Right ventricle myocardium superior (tissue), 1 donor: Measurements from ENCODE around the gene CIC. TPM values are rescaled to one million over a fixed set of nuclear protein-coding genes. Genes with fewer than 3 reads are reported as not detected.
A peak's percentile ranks its signal among the peaks of the same experiment; 100 is the strongest.
"Not testable (repeated sequence)": the region's sequence is repeated elsewhere in the genome, so short reads cannot be mapped to it uniquely, and the experiment has no call there.

Experiments used
- ATAC-seq: fragments of 200-7000 bp; cut with Tn5 transposase; one replicate; pipeline ENCODE4 v1.9.1; 2020; ENCODE audit warnings: mild to moderate bottlenecking; ENCODE audit not compliant: poor library complexity
- DNase-seq: peaks from one replicate; pipeline ENCODE4 v3.0.0-alpha.2; 2020
- intact Hi-C: fragments of 100-400 bp; cut with DNase I; formaldehyde crosslinking; loops from one replicate; pipeline ENCODE4 v1.11.2; 2022
- total RNA-seq: library from RNA; stranded (reverse); fragmentation: NEBNext Ultra II Directional; extraction: Animal tissue kit (Norgen Biotek cat#: 25700); gene quantifications from one replicate; pipeline ENCODE4 v1.2.1, GENCODE V29; 2021
- donor health status: DM: no; HTN: yes; CAD: no; lungs with severe emphysema.

CIC gene
- total RNA-seq, 1 donor from 2014 or later = 33.6 TPM

DNA sequence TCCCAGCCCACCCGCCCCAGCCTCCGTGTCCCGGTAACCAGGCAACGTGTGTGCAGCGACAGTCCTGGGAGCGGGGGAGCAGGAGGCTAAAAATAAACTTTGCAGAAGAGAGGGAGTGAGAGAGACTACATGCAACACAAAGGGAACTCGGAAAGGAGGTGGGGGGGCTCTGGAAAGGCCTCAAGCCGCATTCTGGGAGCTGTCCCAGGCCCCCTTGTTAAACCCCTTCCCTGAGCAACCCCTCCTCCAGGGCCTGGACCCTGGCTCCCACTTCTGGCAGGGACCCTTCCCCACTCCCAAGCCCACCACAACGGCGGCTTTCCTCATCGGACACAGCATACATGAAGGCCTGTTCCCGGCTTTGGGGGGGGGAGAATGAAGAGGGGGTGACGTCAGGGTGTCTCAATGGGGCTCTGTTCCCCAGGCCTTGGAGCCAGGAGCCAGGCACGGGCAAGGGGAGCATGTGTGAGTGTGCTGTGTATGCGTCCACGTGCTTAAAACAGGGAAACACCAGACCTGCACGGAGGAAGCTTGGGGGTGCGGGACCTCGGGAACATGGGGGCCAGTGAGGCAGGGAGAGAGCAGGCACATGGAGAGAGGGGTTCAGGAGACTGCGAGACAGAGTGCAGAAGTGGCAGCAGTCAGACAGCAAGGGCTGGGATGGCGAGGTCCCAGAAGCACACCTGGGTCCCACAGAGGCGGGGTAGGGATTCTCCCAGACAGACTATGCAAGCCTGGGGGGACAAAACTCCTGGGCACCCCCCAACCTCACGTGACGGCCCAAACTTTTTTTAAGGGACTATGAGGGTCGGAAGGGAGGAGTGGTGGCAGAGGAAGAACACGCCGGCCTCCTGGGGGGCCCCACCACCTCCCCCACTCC lies 16.4 kb upstream of the CIC start:
- DNase-seq (no peak), ATAC-seq (peak; percentile 14)
- intact Hi-C loops = no loop called here

DNA sequence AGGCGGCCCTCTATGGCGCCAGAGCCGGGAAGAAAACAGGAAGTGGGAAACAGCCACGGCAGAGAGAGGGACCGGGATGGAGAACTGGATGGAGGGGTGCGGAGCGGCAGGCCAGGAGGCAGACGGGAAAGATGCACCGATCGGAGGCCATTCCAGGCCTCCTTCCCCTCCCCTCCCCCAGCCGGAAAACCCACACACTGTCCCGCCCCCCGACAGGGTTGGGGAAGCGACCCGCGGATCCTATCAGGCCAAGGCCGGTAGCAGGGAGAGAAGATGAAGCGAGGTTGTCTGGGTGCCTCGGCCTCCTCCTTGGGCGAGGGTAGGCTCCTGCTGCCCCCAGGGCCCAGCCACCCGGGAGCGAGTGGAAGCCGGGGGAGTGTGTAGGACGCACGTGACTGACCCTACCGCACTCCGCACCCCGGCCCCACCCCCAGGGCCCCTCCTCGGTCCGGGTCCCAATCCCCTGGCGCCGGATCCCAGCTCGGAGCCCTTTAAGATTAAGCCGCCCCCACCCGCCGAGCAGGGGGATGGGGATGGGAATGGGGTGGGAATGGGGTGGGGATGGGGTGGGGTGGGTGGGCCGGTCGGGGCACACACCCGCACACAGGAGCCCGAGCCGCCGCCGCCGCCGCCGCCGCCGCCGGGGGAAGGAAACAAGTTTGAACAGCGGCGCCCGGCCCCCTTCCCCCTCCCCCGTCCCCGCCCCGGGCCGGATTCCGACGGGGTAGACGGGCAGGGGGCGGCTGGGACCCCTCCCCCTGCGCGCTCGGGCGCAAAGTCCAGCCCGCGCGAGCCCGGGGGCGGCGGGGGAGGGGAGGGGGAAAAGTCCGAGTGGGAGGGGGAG lies 15.6 kb upstream of the CIC start:
- DNase-seq = peak; percentile 73
- intact Hi-C loops = no loop called here
- peak; percentile 6 for ATAC-seq

DNA sequence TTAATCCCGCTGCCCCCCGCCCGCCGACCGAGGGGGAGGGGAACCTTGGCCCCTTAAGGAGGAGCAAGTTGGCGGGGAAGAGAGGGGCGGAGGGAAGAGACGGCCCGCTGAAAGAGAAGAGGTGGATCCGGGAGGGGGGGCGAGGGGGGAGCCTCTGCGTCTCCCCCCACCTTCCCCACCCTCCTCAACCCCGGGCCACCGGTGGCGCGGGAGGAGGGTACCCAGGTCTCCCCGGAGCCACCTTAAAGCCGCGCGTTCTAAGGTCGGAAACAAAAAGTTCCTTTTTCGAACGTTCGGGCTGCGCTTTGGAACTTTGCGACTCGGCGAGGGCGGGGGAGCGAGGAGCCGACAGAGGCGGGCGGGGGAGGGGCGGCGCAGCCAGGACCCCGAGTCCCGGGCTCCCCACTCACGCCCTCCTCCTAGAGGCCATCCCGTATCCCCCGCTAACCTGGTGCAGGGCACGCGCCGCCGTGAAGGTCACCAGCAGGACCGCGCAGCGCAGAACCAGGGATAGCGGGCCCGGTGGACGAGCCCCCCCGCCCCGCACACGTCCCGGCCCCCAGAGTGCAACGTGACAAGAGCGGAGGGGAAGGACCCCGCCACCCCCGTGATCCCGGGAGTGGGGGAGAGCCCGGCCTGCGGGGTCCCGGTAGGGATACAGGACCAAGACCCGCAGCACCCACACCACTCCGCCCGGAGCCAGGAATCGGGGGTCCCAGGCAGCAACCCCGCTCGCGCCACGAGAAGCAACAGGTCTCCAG lies 14.8 kb upstream of the CIC start:
- peak; percentile 83 for DNase-seq
- ATAC-seq = peak; percentile 43
- intact Hi-C loops = no loop called here

DNA sequence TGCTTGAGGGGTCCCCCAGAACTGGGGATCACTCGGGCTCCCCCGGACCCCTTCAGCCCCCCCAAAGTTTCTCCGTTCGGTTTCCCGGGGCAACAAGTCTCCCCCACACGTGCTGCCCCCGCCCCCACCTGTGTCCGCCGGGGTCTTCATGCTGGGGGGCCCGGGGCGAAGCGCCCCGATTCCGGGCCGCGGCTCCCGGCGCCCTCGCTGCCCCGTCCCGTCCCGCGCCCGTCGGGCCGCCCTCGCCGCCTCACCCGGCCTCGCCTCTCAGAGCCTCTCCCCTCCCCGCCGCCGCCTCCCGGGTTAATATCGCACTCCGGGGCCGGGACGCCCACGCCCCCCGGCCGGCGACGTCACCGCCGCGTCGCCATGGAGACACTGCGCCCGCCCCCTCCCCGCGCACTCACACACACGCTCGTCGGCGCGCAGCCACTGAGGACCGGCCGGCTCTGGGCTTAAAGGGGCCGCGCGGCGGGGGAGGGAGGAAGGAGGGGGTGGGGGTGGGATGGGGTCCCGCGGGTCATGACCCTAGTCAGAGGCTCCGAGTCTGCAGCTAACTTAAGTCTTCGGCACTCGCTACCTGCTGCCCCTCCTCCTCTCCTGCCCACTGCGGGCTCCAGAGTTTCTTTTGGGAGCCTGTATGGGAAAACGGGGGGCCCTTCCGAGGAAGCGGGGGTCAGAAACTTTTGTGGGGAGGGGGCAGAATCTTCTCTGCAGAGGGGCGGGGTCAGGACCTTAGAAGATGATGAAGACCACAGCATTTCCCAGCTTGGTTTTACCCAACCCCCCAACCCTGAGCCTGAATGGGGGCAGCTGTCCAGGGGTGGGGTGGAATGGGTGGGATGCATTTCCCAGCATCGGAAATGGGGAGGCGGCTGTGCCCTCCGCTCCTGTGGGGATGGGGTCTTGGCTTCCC lies 13.9 kb upstream of the CIC start, which contains the start of gene ERF:
Gene ERF, minus strand, starts transcription at position 279 of the 916 bp plus-strand sequence. Its CDS starts 129 bp downstream, at position 150.
- peak; percentile 97 for DNase-seq
- ATAC-seq = peak; percentile 82
- intact Hi-C loops = no loop called here

DNA sequence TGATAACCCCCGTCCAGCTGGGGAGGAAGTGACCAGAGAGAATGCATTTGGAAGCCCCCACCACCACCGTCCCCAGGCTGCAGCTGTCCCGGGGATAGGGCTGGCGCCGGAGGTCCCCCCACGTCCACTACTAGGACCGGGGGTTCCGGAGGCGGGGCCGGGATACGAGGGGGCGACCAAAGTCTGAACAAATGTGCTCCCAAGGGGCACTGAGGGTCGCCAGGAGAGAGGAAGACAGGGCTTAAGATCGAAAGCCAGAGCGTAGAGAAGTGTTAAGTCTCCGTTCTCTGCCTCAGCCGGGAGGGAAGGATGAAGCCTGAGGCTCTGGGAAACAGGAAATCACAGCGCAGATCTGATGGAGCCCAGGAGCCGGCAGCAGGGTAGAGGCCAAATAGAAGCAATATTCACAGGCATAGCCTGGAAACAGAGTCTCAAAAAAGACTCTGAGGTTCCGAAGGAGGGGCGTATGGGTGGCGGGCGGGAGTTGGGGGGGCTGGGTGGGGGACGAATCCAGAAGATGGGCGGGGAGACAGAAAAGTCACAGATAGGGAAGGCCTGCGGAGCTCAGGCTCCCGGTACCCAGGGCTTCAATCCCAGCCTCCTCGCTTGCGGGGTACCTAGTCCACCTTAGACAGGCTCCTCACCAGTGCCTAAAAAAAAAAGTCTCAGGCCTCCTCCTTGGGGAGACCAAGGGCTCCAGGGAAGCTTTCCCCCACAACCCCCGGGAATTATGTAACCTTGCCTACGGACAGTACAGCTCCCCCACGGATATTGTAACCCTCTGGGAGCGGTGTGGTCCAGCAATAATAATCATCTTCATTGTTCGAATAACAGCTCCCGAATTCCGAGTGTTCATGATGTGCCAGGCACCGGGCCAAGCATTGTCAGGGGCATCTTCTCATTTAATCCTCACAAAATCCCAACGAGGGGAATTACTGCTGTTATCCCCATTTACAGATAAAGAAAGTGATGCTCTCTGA lies 13.0 kb upstream of the CIC start:
- intact Hi-C loops = no loop called here
- ATAC-seq (peak; percentile 1), DNase-seq (peak; percentile 77)

DNA sequence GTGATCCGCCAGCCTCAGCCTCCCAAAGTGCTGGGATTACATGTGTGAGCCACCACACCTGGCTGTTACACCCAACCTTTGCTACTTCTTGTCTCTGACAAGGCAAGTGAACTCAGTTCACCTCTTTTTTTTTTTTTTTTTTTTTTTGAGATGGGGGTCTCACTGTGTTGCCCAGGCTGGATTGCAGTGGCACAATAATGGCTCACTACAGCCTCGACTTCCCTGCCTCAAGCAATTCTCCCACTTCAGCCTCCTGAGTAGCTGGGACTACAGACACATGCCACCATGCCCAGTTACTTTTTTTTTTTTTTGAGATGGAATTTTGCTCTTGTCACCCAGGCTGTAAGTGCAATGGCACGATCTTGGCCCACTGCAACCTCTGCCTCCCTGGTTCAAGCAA lies 11.2 kb upstream of the CIC start:
- DNase-seq, ATAC-seq, intact Hi-C loops: not testable (repeated sequence)

DNA sequence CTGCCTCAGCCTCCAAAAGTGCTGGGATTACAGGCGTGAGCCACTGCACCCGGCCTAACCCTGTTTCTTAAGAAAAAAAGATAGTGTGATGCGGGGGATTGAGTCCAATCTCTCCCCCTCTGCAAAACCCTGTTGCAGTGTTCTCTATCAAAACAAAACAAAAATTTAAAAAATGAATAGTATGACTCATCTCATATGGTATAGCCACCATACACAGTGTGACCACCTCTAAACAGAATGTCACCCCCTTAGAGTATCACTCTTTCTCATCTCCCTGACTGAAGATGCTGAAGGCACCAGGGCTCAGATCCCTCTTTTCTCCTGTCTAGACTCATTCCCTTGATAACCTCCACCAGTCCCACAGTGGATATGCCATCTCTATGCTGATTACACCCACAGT lies 7.3 kb upstream of the CIC start:
- DNase-seq (no peak), ATAC-seq (no peak)
- intact Hi-C loops = no loop called here

DNA sequence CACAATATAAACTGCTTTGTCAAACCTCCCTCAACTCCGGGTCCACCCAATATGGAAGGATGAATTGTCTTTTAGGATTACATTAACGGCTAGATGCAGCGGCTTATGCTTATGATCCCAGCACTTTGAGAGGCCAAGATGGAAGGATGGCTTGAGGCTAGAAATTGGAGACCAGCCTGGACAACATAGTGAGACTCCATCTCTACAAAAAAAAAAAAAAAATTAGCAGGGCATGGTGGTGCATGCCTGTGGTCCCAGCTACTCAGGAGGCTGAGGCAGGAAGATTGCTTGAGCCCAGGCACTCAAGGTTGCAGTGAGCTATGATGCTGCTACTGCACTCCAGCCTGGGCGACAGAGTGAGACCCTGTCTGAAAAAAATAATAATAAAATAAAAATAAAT lies 2.9 kb upstream of the CIC start:
- ATAC-seq, DNase-seq, intact Hi-C loops: not testable (repeated sequence)

DNA sequence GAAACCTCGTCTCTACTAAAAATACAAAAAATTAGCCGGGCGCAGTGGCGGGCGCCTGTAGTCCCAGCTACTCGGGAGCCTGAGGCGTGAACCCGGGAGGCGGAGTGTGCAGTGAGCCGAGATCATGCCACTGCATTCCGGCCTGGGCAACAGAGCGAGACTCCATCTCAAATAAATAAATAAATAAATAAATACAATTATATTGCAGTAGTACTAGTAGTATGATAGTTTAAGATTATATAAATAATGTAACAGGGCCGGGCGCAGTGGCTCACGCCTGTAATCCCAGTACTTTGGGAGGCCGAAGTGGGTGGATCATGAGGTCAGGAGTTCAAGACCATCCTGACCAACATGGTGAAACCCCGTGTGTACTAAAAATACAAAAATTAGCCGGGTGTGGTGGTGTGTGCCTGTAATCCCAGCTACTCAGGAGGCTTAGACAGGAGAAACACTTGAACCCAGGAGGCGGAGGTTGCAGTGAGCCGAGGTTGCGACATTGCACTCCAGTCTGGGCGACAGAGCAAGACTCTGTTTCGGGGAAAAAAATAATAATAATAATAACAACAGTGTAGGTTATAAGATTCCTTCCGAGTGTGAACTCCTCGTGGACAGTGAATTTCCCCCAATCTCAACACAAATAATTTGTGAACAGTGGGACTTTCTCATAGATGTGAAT lies 2.0 kb upstream of the CIC start:
- intact Hi-C loops, DNase-seq, ATAC-seq: not testable (repeated sequence)

DNA sequence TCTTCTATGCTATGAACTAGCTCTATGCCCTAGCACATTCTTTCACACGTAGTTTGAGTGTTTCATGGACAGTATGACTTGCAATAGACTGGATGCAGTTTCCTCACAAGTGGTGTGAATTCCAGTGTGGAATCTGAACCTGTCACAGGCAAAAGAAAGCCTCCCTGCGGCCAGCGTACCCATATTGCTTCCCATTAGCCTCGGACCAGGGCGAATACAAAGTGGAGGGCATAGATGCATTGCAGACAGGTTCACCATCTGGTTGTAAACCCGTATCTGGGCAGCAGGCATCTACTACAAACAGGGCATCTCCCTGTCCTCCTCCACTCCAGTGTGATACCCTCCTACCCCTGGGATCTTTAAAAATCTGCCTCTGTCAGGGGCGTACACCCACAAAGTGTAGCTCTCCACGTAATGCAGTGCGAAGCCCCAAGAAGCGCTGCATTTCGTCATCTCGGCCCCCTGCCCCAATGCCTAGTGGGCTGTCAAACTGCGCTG lies 1.4 kb upstream of the CIC start:
- DNase-seq = no peak
- intact Hi-C loops = no loop called here
- no peak for ATAC-seq

DNA sequence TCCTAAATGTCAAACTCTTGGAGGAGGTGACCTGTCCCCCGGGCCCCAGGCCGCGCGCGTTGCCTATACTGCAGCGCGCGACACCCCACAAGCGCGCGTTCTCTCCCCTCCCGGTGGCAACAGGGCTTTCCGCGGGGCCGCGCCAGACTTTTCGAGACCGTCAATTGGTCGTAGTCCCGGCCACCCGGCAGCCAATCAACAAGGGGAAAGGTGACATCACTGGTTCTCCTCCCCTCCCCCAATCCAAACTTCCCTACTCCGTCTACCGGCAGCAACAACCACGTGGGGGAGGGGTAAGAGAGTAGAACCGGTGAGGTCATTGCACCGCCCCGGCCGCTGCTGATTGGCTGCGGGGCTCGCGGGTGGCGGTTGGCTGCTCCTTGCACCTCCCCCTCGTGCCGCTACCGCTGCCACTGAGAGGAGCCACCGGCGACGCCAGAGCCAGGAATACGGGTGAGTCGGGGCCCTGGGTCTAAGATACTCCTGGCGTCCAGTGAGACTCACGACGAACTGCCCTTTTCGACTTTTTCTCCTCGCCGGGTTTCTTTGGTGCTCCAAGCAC lies 829 bp upstream of the CIC start:
- peak; percentile 90 for ATAC-seq
- intact Hi-C loops = no loop called here

DNA sequence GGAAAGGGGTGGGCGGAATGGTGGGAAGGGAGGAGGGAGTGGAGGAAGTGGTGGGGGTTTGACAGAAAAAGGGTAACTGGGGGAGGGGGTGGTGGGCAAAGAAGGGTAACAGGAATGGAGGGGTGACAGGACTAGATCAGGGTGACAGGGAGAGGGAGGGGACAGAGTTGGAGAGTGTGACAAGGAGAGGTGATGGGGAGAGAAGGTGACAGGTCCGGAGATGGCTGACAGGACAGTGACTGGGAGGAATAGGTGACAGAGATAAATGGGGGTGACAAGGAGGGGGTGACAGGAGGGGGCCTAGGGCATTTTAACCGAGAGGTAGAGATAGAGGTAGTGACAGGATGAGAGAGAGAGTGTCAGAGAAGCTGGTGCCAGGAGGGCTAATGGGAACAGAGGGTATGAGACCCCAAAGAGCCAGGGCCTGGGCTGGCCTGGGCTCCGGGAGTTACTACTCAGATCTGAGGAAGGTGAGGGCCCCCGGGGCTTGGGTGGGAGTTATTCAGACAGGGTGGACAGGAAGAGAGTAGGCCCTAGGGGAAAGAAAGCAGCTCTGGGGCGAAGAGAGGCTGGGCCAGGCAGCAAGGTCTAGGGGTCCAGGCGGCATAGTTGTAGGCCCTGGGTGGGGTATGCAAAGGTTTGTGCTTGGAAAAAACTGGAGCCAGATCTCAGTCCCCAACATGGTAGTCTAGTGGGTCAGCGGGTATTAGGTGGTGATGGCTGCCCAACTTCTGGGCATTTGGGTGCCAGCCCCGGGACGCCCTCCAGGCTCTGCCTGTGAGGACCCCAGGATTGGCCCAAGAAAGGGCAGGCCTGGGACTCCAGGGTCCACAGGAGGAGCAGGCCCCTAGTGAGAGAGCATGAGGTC lies 660 bp downstream of the CIC start:
- intact Hi-C loops = no loop called here
- ATAC-seq (no peak), DNase-seq (peak; percentile 55)

More for the DNA sequence above, 829 bp upstream of the CIC start:
- peak; percentile 99 for DNase-seq

DNA sequence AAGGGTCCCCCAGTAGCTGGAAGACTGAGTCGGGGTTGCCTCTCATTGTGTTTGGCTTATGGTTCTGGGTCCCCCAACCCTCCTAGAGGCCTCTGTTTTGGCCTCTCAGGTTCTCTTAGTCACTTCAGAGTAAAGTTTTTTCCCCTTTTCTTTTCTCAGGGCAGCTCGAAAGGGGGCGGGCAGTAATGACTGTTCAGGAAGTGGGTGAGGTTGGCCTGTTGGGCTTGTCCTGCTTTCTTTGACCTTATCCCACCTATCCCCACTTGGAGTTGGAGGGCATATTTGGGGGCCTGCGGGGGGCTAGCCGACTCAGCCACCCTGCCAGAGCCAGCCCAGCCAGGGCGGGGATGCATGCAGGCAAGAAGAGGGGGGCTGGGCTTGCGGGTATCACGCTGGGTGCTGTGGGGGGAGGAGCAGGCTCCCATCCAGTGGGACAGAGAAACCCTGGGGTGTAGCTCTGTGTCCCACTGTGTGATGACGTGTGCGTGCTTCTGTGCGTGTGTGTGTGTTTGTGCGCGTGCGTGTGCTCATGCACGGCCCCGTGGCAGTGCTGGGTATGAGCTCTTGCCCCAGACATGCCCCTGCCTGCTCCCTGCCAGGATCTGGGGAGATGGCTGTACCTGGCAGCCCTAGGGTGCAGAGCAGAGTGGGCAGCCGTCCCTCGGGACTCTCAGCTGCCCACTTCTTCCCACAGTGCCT lies 1.4 kb downstream of the CIC start:
- intact Hi-C loops = no loop called here
- DNase-seq (peak; percentile 68), ATAC-seq (no peak)

DNA sequence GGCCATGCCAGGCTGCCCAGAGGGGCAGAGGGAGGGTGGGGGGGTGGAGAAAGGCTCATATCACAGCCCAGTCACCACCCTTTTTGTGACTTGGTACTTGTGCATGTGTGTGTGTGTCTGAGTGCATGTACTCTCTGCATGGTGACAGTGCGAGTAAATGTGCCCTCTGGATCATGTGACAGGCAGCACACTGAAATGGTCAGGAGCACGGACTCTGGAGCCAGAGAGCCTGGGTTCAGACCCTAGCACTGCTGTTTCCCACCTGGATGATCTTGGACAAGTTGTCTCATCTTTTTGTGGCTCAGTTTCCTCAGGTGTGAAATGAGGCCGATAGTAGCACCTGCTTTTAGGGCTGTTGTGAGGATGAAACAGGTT lies 2.0 kb downstream of the CIC start:
- DNase-seq (no peak), ATAC-seq (no peak)
- intact Hi-C loops = no loop called here
